Endothelial cell of umbilical vein (primary cell): ENCODE data around the gene CYP4F8.

Experiments used
- EZH2 ChIP-seq: IDR thresholded peaks from 2 replicates; pipeline ENCODE4 v1.6.1; 2012; ENCODE audit warnings: borderline replicate concordance, low read depth, mild to moderate bottlenecking, moderate library complexity, low read length, inconsistent platforms; ENCODE audit not compliant: severe bottlenecking
- FOS ChIP-seq: IDR thresholded peaks from 2 replicates; pipeline ENCODE4 v1.6.1; 2011; ENCODE audit warnings: mild to moderate bottlenecking, low read length, moderate library complexity, borderline replicate concordance; ENCODE audit not compliant: insufficient read depth
- JUN ChIP-seq: IDR thresholded peaks from 2 replicates; pipeline ENCODE4 v1.6.1; 2011; ENCODE audit warnings: borderline replicate concordance, low read depth; ENCODE audit not compliant: insufficient read length, insufficient read depth
- MAX ChIP-seq: IDR thresholded peaks from 2 replicates; pipeline ENCODE4 v1.6.1; 2011; ENCODE audit not compliant: insufficient read depth, insufficient read length
- POLR2A ChIP-seq: IDR thresholded peaks from 2 replicates; pipeline ENCODE4 v1.6.1; 2012; ENCODE audit warnings: low read depth, mild to moderate bottlenecking, control low read depth, low read length
- POLR2AphosphoS5 ChIP-seq: IDR thresholded peaks from 2 replicates; pipeline ENCODE4 v1.6.1; 2012; ENCODE audit warnings: low read depth, mild to moderate bottlenecking, control low read depth, low read length, moderate library complexity; ENCODE audit not compliant: insufficient read depth
- TF ChIP-seq, protein P1 (sequence below), 2 donors: IDR thresholded peaks; 1 replicate in 1 of 2; 2 replicates in 1 of 2; pipeline ENCODE4 v1.5.1; 2011; ENCODE audit warnings: low read length in 2 of 2, mild to moderate bottlenecking in 2 of 2, moderate library complexity in 2 of 2, control low read depth in 1 of 2, inconsistent platforms in 1 of 2, low read depth in 1 of 2; ENCODE audit not compliant: insufficient read depth in 1 of 2; ENCODE audit errors: extremely low read depth in 1 of 2

- TF ChIP-seq POLR2A (no peak), POLR2AphosphoS5 (no peak), MAX (no peak), FOS (no peak), EZH2 (no peak), JUN (no peak)
- TF ChIP-seq, protein P1, sequence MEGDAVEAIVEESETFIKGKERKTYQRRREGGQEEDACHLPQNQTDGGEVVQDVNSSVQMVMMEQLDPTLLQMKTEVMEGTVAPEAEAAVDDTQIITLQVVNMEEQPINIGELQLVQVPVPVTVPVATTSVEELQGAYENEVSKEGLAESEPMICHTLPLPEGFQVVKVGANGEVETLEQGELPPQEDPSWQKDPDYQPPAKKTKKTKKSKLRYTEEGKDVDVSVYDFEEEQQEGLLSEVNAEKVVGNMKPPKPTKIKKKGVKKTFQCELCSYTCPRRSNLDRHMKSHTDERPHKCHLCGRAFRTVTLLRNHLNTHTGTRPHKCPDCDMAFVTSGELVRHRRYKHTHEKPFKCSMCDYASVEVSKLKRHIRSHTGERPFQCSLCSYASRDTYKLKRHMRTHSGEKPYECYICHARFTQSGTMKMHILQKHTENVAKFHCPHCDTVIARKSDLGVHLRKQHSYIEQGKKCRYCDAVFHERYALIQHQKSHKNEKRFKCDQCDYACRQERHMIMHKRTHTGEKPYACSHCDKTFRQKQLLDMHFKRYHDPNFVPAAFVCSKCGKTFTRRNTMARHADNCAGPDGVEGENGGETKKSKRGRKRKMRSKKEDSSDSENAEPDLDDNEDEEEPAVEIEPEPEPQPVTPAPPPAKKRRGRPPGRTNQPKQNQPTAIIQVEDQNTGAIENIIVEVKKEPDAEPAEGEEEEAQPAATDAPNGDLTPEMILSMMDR (IDR thresholded peaks at IDR 0.05; ENCODE audit: extremely low read depth in 1 of 2, insufficient read depth in 1 of 2, low read depth in 1 of 2, low read length in 2 of 2), result no peak
Measured at GRCh38 chr19:15587663-15588062, 27.4 kb upstream of the CYP4F8 start.
